Keratinocyte (primary cell): ENCODE results near the gene MAST2. TPM values are rescaled to one million over a fixed set of nuclear protein-coding genes. Genes with fewer than 3 reads are reported as not detected.
A peak's percentile ranks its signal among the peaks of the same experiment; 100 is the strongest.

Source experiments
- DNase-seq: peaks from one replicate; pipeline ENCODE4 v3.0.0-alpha.2; 2011; ENCODE audit warnings: low read depth, missing footprints, low spot score
- FAIRE-seq: peaks from 2 replicates; lab custom pipeline; 2011; peaks lifted over from hg19 to GRCh38; lab: Jason Lieb, UNC
- H2AFZ ChIP-seq: 2 replicates; pipeline ENCODE4 v1.6.0; 2012; ENCODE audit warnings: low read length, control low read depth, inconsistent platforms; ENCODE audit not compliant: control insufficient read depth
- H3K27ac ChIP-seq: 2 replicates; pipeline ENCODE4 v1.5.1; 2011; ENCODE audit warnings: low read length; ENCODE audit not compliant: control insufficient read depth, insufficient read depth
- H3K27me3 ChIP-seq: 3 replicates; pipeline ENCODE4 v1.6.0; 2011; ENCODE audit warnings: low read length; ENCODE audit not compliant: control insufficient read depth, insufficient read depth; ENCODE audit errors: extremely low read depth
- H3K36me3 ChIP-seq, 2 experiments: 2 replicates in 1 of 2; 3 replicates in 1 of 2; pipeline ENCODE4 v1.5.1; 2011; ENCODE audit warnings: low read length in 2 of 2, mild to moderate bottlenecking in 1 of 2; ENCODE audit not compliant: control insufficient read depth in 2 of 2, insufficient read depth in 2 of 2; ENCODE audit errors: extremely low read depth in 1 of 2
- H3K4me1 ChIP-seq: 3 replicates; pipeline ENCODE4 v1.5.1; 2011; ENCODE audit warnings: low read length; ENCODE audit not compliant: control insufficient read depth, insufficient read depth; ENCODE audit errors: extremely low read depth
- H3K4me2 ChIP-seq: 3 replicates; pipeline ENCODE4 v1.6.0; 2011; ENCODE audit warnings: low read depth, low read length; ENCODE audit not compliant: control insufficient read depth, insufficient read depth; ENCODE audit errors: extremely low read depth
- H3K4me3 ChIP-seq, 3 experiments: fragments of 200-600 bp in 1 of 3; sonication (generic) in 1 of 3; 2 replicates in 2 of 3; 3 replicates in 1 of 3; pipeline ENCODE4 v1.5.1; 2011 to 2016; ENCODE audit warnings: low read length in 3 of 3, mild to moderate bottlenecking in 3 of 3, control low read depth in 2 of 3, inconsistent platforms in 1 of 3, low read depth in 1 of 3, mixed read lengths in 1 of 3, mixed run types in 1 of 3, moderate library complexity in 1 of 3; ENCODE audit not compliant: control insufficient read depth in 2 of 3, insufficient read depth in 2 of 3; ENCODE audit errors: extremely low read depth in 1 of 3
- H3K79me2 ChIP-seq: 2 replicates; pipeline ENCODE4 v1.6.0; 2012; ENCODE audit warnings: low read length; ENCODE audit not compliant: control insufficient read depth, insufficient read depth
- H3K9ac ChIP-seq: 3 replicates; pipeline ENCODE4 v1.6.0; 2011; ENCODE audit warnings: low read length; ENCODE audit not compliant: control insufficient read depth, insufficient read depth; ENCODE audit errors: extremely low read depth
- H3K9me1 ChIP-seq: 3 replicates; pipeline ENCODE4 v1.6.0; 2011; ENCODE audit warnings: low read length; ENCODE audit not compliant: control insufficient read depth, insufficient read depth; ENCODE audit errors: extremely low read depth
- H3K9me3 ChIP-seq: 2 replicates; pipeline ENCODE4 v1.5.1; 2012; ENCODE audit warnings: low read depth, low read length; ENCODE audit not compliant: control insufficient read depth
- H4K20me1 ChIP-seq: 3 replicates; pipeline ENCODE4 v1.6.0; 2011; ENCODE audit warnings: low read length; ENCODE audit not compliant: control insufficient read depth, insufficient read depth; ENCODE audit errors: extremely low read depth
- EZH2 ChIP-seq: IDR thresholded peaks from one replicate; pipeline ENCODE4 v1.6.1; 2012; ENCODE audit warnings: inconsistent platforms, mild to moderate bottlenecking, low read length, moderate library complexity
- dilution Hi-C: fragments of 300-500 bp; cut with MboI; formaldehyde crosslinking; loops from one replicate; pipeline ENCODE4 v1.7.0; 2020; ENCODE audit warnings: low sequenced_read_pairs; ENCODE audit not compliant: extremely low pct_ligation_motif_present
- polyA plus RNA-seq, 5 experiments: library from polyadenylated mRNA; depleted of rRNA in 3 of 5; stranded (reverse) in 3 of 5; stranded (forward) in 1 of 5; unstranded in 1 of 5; fragments of >200 nt; gene quantifications; 1 replicate in 1 of 5; 2 replicates in 3 of 5; 3 replicates in 1 of 5; pipeline versions ENCODE4 v1.2.1 to v1.2.3, GENCODE V29; 2011 to 2012; ENCODE audit warnings: missing spikeins in 2 of 5, low read depth in 1 of 5, low replicate concordance in 1 of 5
- TF ChIP-seq, protein P1 (sequence below), 3 experiments: IDR thresholded peaks in 1 of 3; conservative IDR thresholded peaks in 1 of 3; optimal IDR thresholded peaks in 1 of 3; 2 replicates in 2 of 3; 3 replicates in 1 of 3; pipeline versions ENCODE3 to v1.5.1; 2011; ENCODE audit warnings: low read length in 3 of 3, mild to moderate bottlenecking in 3 of 3, moderate library complexity in 2 of 3, control low read depth in 1 of 3, inconsistent platforms in 1 of 3; ENCODE audit not compliant: insufficient read depth in 2 of 3; ENCODE audit errors: extremely low read depth in 1 of 3

Gene MAST2
- polyA plus RNA-seq, 1 donor (not counting 4 experiments of a cell fraction or from before 2014, with no cell fraction given): 12.2 TPM

DNA sequence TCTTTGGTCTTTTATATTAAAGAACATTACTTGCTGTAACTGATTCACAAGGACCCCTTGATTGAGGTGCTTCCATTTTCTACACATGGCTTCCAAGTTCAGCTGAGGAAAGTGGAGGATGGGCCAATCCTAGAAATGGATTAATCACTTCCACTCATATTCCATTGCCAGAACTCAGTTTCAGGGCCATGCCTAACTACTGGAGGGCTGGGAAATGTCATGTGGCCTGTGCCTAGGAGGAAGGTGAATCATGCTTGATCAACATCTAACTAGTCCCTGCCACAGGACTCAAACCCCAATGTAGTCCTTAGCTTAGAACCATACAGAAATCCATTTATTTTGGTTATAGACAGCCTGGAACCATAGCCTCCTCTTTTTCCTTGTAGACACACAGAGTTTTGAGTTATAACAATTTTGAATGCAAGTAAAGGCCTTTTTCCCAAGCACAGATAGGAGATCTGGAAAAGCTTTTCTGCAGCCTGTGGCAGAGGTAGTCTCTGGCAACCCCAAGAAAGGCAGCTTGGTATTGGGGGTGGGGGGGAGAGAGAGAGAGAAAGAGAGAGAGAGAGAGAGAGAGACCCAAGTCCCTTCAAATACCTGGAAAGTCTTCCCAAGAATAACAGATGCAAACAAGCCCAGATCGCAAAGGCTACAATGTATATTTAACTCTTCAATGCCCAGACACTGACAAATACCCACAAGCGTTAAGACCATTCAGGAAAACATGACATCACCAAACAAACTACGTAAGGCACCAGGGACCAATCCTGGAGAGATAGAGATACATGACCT lies 12.5 kb downstream of the MAST2 start:
- no peaks in the 10 kb centered on the region for H4K20me1 ChIP-seq
- FAIRE-seq (peak; percentile 55), DNase-seq (no peak)
- H3K9ac ChIP-seq: no peak overlapping the region
- no peak overlapping the region for H3K4me2 ChIP-seq
- H2AFZ ChIP-seq: no peak overlapping the region
- peaks cover 5% of the 10 kb centered on the region for H3K4me1 ChIP-seq
- dilution Hi-C loops: no loop called here
- no peak overlapping the region for H3K27ac ChIP-seq
- H3K9me3 ChIP-seq: no peaks in the 10 kb centered on the region
- no peaks in the 10 kb centered on the region for H3K9me1 ChIP-seq
- H3K27me3 ChIP-seq: no peaks in the 10 kb centered on the region
- TF ChIP-seq, protein P1, sequence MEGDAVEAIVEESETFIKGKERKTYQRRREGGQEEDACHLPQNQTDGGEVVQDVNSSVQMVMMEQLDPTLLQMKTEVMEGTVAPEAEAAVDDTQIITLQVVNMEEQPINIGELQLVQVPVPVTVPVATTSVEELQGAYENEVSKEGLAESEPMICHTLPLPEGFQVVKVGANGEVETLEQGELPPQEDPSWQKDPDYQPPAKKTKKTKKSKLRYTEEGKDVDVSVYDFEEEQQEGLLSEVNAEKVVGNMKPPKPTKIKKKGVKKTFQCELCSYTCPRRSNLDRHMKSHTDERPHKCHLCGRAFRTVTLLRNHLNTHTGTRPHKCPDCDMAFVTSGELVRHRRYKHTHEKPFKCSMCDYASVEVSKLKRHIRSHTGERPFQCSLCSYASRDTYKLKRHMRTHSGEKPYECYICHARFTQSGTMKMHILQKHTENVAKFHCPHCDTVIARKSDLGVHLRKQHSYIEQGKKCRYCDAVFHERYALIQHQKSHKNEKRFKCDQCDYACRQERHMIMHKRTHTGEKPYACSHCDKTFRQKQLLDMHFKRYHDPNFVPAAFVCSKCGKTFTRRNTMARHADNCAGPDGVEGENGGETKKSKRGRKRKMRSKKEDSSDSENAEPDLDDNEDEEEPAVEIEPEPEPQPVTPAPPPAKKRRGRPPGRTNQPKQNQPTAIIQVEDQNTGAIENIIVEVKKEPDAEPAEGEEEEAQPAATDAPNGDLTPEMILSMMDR (optimal IDR thresholded peaks at IDR 0.05 in 1 of 3, IDR thresholded peaks at IDR 0.05 in 1 of 3, conservative IDR thresholded peaks at IDR 0.05 in 1 of 3; ENCODE audit: extremely low read depth in 1 of 3, insufficient read depth in 2 of 3, low read length in 3 of 3): no peak
- no peak for TF ChIP-seq EZH2
- H3K4me3 ChIP-seq: no peak overlapping the region
- peaks cover 0 to 2% of the 10 kb centered on the region in 2 experiments for H3K36me3 ChIP-seq
- peaks cover 11% of the 10 kb centered on the region for H3K79me2 ChIP-seq

DNA sequence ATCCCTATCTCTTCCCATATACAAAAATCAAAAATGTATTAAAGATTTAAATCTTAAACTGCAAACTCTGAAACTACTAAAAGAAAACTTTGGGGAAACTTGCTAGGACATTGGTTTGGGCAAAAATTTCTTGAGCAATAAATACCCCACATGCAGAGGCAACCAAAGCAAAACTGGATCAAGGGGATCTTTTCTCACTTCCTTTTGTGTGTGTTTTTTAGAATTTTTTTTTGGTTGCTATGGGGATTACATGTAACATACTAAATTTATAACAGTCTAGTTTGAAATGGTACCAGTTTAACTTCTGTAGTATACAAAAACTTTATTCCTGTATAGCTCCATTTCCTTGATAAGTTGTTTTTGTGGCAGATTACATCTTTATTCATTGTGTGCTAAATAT lies 16.8 kb downstream of the MAST2 start:
- Histone ChIP-seq H3K9me1 (no peaks in the 10 kb centered on the region), H3K9ac (no peak overlapping the region), H3K4me1 (peaks cover 5% of the 10 kb centered on the region), H4K20me1 (no peaks in the 10 kb centered on the region), H3K36me3 (no peaks in the 10 kb centered on the region), H3K9me3 (no peaks in the 10 kb centered on the region), H3K27me3 (no peaks in the 10 kb centered on the region), H3K4me3 (no peak overlapping the region), H3K4me2 (no peak overlapping the region), H2AFZ (no peak overlapping the region), H3K27ac (no peak overlapping the region), H3K79me2 (peaks cover 13% of the 10 kb centered on the region)
- dilution Hi-C loops: no loop called here
- DNase-seq (no peak), FAIRE-seq (no peak)
- TF ChIP-seq EZH2: no peak
- TF ChIP-seq, protein P1 (optimal IDR thresholded peaks at IDR 0.05 in 1 of 3, IDR thresholded peaks at IDR 0.05 in 1 of 3, conservative IDR thresholded peaks at IDR 0.05 in 1 of 3; ENCODE audit: extremely low read depth in 1 of 3, insufficient read depth in 2 of 3, low read length in 3 of 3): no peak
